ENCODE measurements around the gene TGFBR3L. TPM values are rescaled to one million over a fixed set of nuclear protein-coding genes. Genes with fewer than 3 reads are reported as not detected.
A peak's percentile ranks its signal among the peaks of the same experiment; 100 is the strongest.

The TGFBR3L gene
- total RNA-seq, 1 experiment from 2014 or later = 12.5 TPM

- ATAC-seq (no peak), DNase-seq (ENCODE audit: low read depth, low spot score) (no peak)
- no peak overlapping the region for H3K4me3 ChIP-seq (ENCODE audit: low read depth in 2 of 2, low read length in 2 of 2)
- H3K27ac ChIP-seq (ENCODE audit: low read length) = no peak overlapping the region
- no peak for TF ChIP-seq CTCF (IDR thresholded peaks at IDR 0.05)
- no peak for TF ChIP-seq SIN3A (IDR thresholded peaks at IDR 0.05; ENCODE audit: borderline replicate concordance, insufficient read depth, low read depth, low read length)
- TF ChIP-seq POLR2AphosphoS5 (IDR thresholded peaks at IDR 0.05; ENCODE audit: low read depth, low read length) = no peak
- no peak for TF ChIP-seq REST (IDR thresholded peaks at IDR 0.05; ENCODE audit: insufficient read depth in 1 of 2, low read depth in 2 of 2, low read length in 1 of 2)
- no peak for TF ChIP-seq TCF7L2 (IDR thresholded peaks at IDR 0.05; ENCODE audit: low read depth, low read length)
- H3K9me3 ChIP-seq (ENCODE audit: control insufficient read depth, insufficient read depth, low read depth, low read length) = no peaks in the 10 kb centered on the region
- ChIA-PET POLR2A (no interaction called here), CTCF (no interaction called here)
- H3K36me3 ChIP-seq (ENCODE audit: control insufficient read depth, insufficient read depth, low read length) = no peaks in the 10 kb centered on the region; the same call in 1 of the 2 replicates
- no peaks in the 10 kb centered on the region for H3K27me3 ChIP-seq (ENCODE audit: control insufficient read depth, insufficient read depth, low read length)
- BruUV-seq (replicated peaks) = no TSS peak
- peaks cover 33% of the 10 kb centered on the region for H3K4me1 ChIP-seq (ENCODE audit: control insufficient read depth, insufficient read depth, low read length)
- in situ Hi-C loops (cut with HindIII; ENCODE audit: low pct_unique_long_range_greater_than_20kb, low sequenced_read_pairs) = no loop called here
- intact Hi-C loops (cut with micrococcal nuclease; ENCODE audit: unreplicated experiment) = no loop called here
Measured at GRCh38 chr19:7922836-7923195, 8.2 kb downstream of the TGFBR3L start.

GRCh38 chr19:7923295-7924191 is 8.9 kb downstream of the TGFBR3L start:
- in situ Hi-C loops (cut with HindIII; ENCODE audit: low pct_unique_long_range_greater_than_20kb, low sequenced_read_pairs) = no loop called here

More at GRCh38 chr19:7923295-7924191, 8.9 kb downstream of the TGFBR3L start:
- ATAC-seq = no peak
- Histone ChIP-seq H3K4me3 (ENCODE audit: low read depth in 2 of 2, low read length in 2 of 2) (no peak overlapping the region; a peak in 1 of 4 replicates), H3K9me3 (ENCODE audit: control insufficient read depth, insufficient read depth, low read depth, low read length) (no peaks in the 10 kb centered on the region), H3K36me3 (ENCODE audit: control insufficient read depth, insufficient read depth, low read length) (no peaks in the 10 kb centered on the region; the same call in 1 of the 2 replicates), H3K27ac (ENCODE audit: low read length) (peak overlapping the region; percentile 0; the same call in 1 of the 2 replicates), H3K27me3 (ENCODE audit: control insufficient read depth, insufficient read depth, low read length) (no peaks in the 10 kb centered on the region), H3K4me1 (ENCODE audit: control insufficient read depth, insufficient read depth, low read length) (peaks cover 40% of the 10 kb centered on the region)
- intact Hi-C loops (cut with micrococcal nuclease; ENCODE audit: unreplicated experiment) = no loop called here
- CTCF ChIA-PET = interaction anchor here (0.5 kb wide), 1 partner anchor 21 kb away, joined by 3 read pairs; no protein-coding TSS in a partner anchor
- POLR2A ChIA-PET = no interaction called here
- DNase-seq (ENCODE audit: low read depth, low spot score) = no peak
- no TSS peak for BruUV-seq (replicated peaks)
- TF ChIP-seq POLR2AphosphoS5 (IDR thresholded peaks at IDR 0.05; ENCODE audit: low read depth, low read length) (peak; percentile 59), CTCF (IDR thresholded peaks at IDR 0.05) (no peak)

All from Panc1 (cell line).